IPS-20b (cell line): Measurements from ENCODE around the gene ARHGAP15.
A peak's percentile ranks its signal among the peaks of the same experiment; 100 is the strongest.

Experiments
- H3K27ac ChIP-seq: one replicate; pipeline ENCODE4 v1.5.1; 2013; ENCODE audit warnings: low read length
- H3K27me3 ChIP-seq: 2 replicates; pipeline ENCODE4 v1.6.1; 2013; ENCODE audit warnings: mild to moderate bottlenecking, low read length, inconsistent platforms; ENCODE audit not compliant: insufficient read depth
- H3K36me3 ChIP-seq: 2 replicates; pipeline ENCODE4 v1.6.1; 2013; ENCODE audit warnings: low read depth, mild to moderate bottlenecking, inconsistent platforms, low read length, moderate library complexity; ENCODE audit not compliant: insufficient read depth
- H3K4me1 ChIP-seq: 2 replicates; pipeline ENCODE4 v1.6.1; 2013; ENCODE audit warnings: mild to moderate bottlenecking, control low read depth, inconsistent platforms, low read length, moderate library complexity; ENCODE audit not compliant: insufficient read depth
- H3K4me3 ChIP-seq: 2 replicates; pipeline ENCODE4 v1.5.1; 2013; ENCODE audit warnings: mild to moderate bottlenecking, low read length, inconsistent platforms
- H3K9ac ChIP-seq: 2 replicates; pipeline ENCODE4 v1.6.1; 2013; ENCODE audit warnings: low read depth, mild to moderate bottlenecking, inconsistent platforms, low read length, moderate library complexity
- H3K9me3 ChIP-seq: 2 replicates; pipeline ENCODE4 v1.6.1; 2013; ENCODE audit warnings: mild to moderate bottlenecking, low read depth, low read length, inconsistent platforms; ENCODE audit not compliant: insufficient read depth

The ARHGAP15 gene

DNA sequence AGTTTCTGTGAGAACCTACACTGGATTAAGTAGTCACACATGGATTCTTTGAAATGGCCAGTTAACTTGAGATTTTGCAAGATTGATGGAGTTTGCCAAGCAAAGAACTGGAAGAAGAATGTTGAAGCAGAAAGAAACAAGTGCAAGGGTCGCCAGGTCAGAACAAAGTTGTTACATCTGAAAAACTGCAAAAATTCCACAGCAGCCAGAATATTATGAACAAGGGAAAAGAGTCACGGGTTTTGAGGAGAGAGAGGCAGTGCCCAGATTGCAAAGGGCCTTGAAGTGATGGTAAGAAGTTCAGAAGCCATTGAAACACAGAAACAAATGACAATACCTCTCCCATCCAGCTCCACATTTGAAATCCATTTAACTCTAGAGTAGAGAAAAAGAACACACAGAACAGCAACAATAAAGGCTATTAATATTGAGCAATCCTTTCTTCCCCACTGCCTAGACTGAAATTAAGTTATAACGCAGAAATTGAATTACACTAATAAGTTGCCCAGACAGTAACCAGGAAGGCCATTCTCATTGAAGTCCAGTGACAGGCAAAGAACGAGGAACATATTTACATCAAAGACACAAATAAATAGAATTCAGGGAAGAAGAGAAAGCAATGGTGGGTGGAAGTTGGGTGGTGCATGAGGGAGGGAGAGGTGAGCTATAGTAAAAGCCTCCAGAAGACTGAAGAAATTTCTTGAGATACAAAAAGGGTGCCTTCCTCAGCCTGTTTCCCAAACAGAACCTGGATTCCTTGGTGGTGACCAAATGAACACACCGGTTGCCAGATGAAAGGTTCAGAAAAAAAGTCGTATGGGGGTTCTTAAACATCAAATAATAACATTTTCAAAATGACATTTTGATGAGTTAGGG lies 80.6 kb downstream of the ARHGAP15 start:
- Histone ChIP-seq H3K36me3 (no peaks in the 10 kb centered on the region), H3K4me1 (no peaks in the 10 kb centered on the region), H3K4me3 (no peak overlapping the region), H3K27ac (no peak overlapping the region), H3K27me3 (no peaks in the 10 kb centered on the region), H3K9ac (no peak overlapping the region), H3K9me3 (no peaks in the 10 kb centered on the region)

GRCh38 chr2:143210446-143210819 lies 81.2 kb downstream of the ARHGAP15 start:
- no peaks in the 10 kb centered on the region for H3K36me3 ChIP-seq
- H3K27me3 ChIP-seq: no peaks in the 10 kb centered on the region
- H3K4me3 ChIP-seq: no peak overlapping the region
- H3K4me1 ChIP-seq: no peaks in the 10 kb centered on the region
- no peaks in the 10 kb centered on the region for H3K9me3 ChIP-seq
- no peak overlapping the region for H3K27ac ChIP-seq
- H3K9ac ChIP-seq: no peak overlapping the region

DNA sequence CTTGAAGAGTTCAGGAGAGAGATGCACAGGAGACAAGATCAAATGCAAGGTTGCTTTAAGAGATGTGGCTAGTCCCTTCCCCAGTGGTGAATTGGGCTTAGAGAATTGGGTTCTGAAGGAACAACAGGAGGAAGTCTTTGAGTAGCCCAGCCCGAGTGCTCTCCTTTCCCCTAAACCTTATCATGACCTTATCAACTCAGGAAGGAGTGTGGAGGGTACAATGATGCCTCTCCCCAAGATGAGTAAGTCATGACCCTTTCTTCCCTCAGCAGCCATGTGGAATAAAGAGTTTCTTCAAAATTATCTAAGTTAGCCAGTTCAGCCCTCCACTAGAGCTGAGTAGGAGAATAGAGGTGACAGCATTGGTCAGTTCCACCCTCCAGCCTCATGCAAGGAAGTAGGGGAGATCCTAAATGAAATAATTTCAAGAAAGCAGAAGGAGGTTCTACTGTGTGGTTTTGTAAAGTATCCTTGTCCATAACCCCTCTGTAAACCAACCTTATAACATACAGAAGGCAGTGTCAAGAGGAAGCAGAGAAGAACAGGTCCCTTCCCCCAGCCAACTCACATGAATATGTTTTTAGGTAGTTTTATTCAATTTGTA lies 88.4 kb downstream of the ARHGAP15 start:
- Histone ChIP-seq H3K27me3 (no peaks in the 10 kb centered on the region), H3K4me3 (no peak overlapping the region), H3K4me1 (no peaks in the 10 kb centered on the region), H3K27ac (no peak overlapping the region), H3K36me3 (no peaks in the 10 kb centered on the region), H3K9me3 (no peaks in the 10 kb centered on the region), H3K9ac (no peak overlapping the region)

DNA sequence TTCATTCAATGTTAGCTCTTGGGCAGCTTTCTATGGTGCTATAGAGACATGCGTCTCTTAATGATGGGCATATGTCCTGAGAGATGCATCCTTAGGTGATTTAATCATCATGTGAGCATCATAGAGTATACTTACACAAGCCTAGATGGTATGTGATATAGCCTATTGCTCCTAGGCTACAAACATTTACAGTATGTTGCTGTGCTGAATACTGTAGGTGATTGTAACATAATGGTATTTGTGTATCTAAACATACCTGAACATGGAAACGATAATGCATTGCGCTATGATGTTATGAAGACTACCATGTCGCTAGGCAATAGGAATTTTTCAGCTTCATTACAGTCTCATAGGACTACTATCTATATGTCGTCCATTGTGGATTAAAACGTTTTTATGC lies 89.4 kb downstream of the ARHGAP15 start:
- no peak overlapping the region for H3K27ac ChIP-seq
- H3K36me3 ChIP-seq: no peaks in the 10 kb centered on the region
- no peaks in the 10 kb centered on the region for H3K4me1 ChIP-seq
- no peaks in the 10 kb centered on the region for H3K9me3 ChIP-seq
- no peak overlapping the region for H3K9ac ChIP-seq
- H3K4me3 ChIP-seq: no peak overlapping the region
- H3K27me3 ChIP-seq: no peaks in the 10 kb centered on the region

DNA sequence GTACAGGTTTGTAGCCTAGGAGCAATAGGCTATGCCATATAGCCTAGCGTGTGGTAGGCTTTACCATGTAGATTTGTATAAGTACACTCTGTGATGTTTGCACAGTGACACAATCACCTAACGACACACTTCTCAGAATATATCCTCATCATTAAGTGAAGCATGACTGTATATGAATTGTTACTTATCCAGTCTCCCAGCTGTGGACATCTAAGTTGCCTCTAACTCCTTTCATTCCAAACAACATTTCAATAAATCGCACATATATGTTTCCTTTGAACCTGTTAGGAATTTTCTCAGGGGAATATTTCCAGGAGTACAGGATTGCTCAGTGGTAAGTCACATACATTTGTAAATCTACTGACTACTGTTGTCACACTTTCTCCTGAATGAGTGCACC lies 90.0 kb downstream of the ARHGAP15 start:
- Histone ChIP-seq H3K9ac (no peak overlapping the region), H3K27me3 (no peaks in the 10 kb centered on the region), H3K36me3 (no peaks in the 10 kb centered on the region), H3K4me3 (no peak overlapping the region), H3K4me1 (no peaks in the 10 kb centered on the region), H3K27ac (no peak overlapping the region), H3K9me3 (no peaks in the 10 kb centered on the region)

DNA sequence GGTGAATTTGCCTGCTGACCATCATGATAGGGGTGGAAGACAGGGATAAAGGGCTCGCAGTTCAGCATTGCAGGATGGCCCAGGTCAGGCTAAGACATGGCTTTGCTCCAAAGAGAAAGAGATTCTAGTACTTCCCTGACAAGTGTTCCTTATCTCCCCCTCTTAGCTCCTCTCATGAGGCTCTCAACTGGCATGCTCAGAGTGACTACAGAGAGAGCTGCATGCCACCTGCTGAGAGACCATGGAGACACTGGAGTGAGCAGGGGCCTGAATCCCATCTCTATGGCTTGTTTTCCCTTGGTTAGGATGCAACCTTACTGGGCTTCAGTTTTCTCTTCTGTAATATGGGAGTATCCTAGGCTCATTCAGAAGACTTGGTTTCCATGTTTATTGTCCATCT lies 94.3 kb downstream of the ARHGAP15 start:
- Histone ChIP-seq H3K27ac (no peak overlapping the region), H3K4me1 (no peaks in the 10 kb centered on the region), H3K9ac (no peak overlapping the region), H3K36me3 (no peaks in the 10 kb centered on the region), H3K9me3 (no peaks in the 10 kb centered on the region), H3K27me3 (no peaks in the 10 kb centered on the region), H3K4me3 (no peak overlapping the region)

GRCh38 chr2:143225931-143226330 lies 96.7 kb downstream of the ARHGAP15 start:
- H3K36me3 ChIP-seq: no peaks in the 10 kb centered on the region
- H3K27ac ChIP-seq: no peak overlapping the region
- peaks cover 15% of the 10 kb centered on the region for H3K4me1 ChIP-seq
- no peaks in the 10 kb centered on the region for H3K9me3 ChIP-seq
- H3K4me3 ChIP-seq: no peak overlapping the region
- H3K27me3 ChIP-seq: no peaks in the 10 kb centered on the region
- H3K9ac ChIP-seq: no peak overlapping the region

- Histone ChIP-seq H3K4me3 (no peak overlapping the region), H3K9ac (no peak overlapping the region), H3K36me3 (no peaks in the 10 kb centered on the region), H3K27ac (no peak overlapping the region), H3K4me1 (peaks cover 18% of the 10 kb centered on the region), H3K27me3 (no peaks in the 10 kb centered on the region), H3K9me3 (no peaks in the 10 kb centered on the region)
Measured at GRCh38 chr2:143226714-143227541, 97.7 kb downstream of the ARHGAP15 start.

DNA sequence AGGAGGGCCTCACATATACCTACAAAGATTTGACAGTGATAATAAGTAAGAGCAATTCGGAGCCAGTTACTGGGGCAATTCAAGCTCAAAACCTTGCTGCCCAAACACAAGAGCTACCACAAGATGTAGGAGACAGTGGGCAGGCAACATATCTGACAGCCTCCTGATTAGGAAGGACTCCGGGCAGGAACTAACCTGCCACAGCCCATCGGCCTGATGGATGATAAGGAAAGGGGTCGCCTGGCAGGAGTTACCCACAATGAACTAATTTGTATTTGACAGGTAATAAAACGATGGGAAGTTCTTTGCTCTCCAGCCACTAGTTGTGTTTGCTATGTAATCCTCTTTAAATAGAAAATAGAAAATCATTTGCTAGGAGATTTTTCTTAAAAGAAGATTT lies 100.2 kb downstream of the ARHGAP15 start:
- H3K9me3 ChIP-seq: peaks cover 2% of the 10 kb centered on the region; the same call in 1 of the 2 replicates
- H3K9ac ChIP-seq: peak overlapping the region; percentile 2; the same call in 1 of the 2 replicates

DNA sequence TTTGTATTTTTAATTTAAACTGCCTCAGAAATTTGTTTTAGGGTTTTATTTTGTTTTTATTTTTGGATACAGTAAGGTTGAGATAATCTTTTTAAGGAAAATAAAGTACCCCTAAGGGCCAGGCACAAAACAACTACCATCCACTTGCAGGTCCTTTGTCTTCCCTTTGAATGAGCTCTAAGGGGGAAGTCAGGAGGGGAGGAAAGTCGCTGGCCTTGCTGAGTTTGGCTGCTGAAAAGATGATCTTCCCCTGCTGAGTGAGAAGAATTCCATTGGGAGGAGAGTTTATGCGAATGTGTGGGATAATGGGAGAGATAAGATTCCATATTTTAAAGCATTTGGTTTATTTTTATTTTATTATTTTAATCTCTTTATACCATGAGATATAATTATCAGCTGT lies 100.7 kb downstream of the ARHGAP15 start:
- Histone ChIP-seq H3K27me3 (no peaks in the 10 kb centered on the region), H3K4me1 (peaks cover 18% of the 10 kb centered on the region), H3K9me3 (peaks cover 4% of the 10 kb centered on the region; the same call in 1 of the 2 replicates), H3K27ac (no peak overlapping the region), H3K9ac (no peak overlapping the region), H3K4me3 (no peak overlapping the region), H3K36me3 (no peaks in the 10 kb centered on the region)

More for the DNA sequence above, 100.2 kb downstream of the ARHGAP15 start:
- Histone ChIP-seq H3K27me3 (no peaks in the 10 kb centered on the region), H3K27ac (no peak overlapping the region), H3K36me3 (no peaks in the 10 kb centered on the region), H3K4me3 (no peak overlapping the region), H3K4me1 (peaks cover 18% of the 10 kb centered on the region)

GRCh38 chr2:143230506-143231253 lies 101.5 kb downstream of the ARHGAP15 start:
- peak overlapping the region; percentile 5; the same call in 1 of the 2 replicates for H3K4me3 ChIP-seq
- no peaks in the 10 kb centered on the region for H3K36me3 ChIP-seq
- H3K9ac ChIP-seq: peak overlapping the region; percentile 60; the same call in 1 of the 2 replicates
- H3K27ac ChIP-seq: peak overlapping the region; percentile 96
- H3K9me3 ChIP-seq: peaks cover 4% of the 10 kb centered on the region; the same call in 1 of the 2 replicates
- no peaks in the 10 kb centered on the region for H3K27me3 ChIP-seq
- peaks cover 18% of the 10 kb centered on the region for H3K4me1 ChIP-seq
